PFSK-1 (cell line): ENCODE data around the gene FGFR2.

Experiments
- FOXP2 ChIP-seq: optimal IDR thresholded peaks from 2 replicates; pipeline ENCODE3; 2011; ENCODE audit warnings: borderline replicate concordance, control low read depth, inconsistent platforms; ENCODE audit not compliant: insufficient read depth; ENCODE audit errors: extremely low read length, extremely low read depth
- POLR2AphosphoS5 ChIP-seq: IDR thresholded peaks from 2 replicates; pipeline ENCODE4 v1.6.1; 2012; ENCODE audit warnings: low read depth, mild to moderate bottlenecking, control low read depth, low read length, moderate library complexity
- SIN3A ChIP-seq: IDR thresholded peaks from 2 replicates; pipeline ENCODE4 v1.6.1; 2012; ENCODE audit warnings: mild to moderate bottlenecking, low read length, moderate library complexity, borderline replicate concordance; ENCODE audit not compliant: insufficient read depth
- TAF1 ChIP-seq: IDR thresholded peaks from 2 replicates; pipeline ENCODE4 v1.6.1; 2012; ENCODE audit warnings: low read length, control low read depth, borderline replicate concordance; ENCODE audit not compliant: insufficient read depth
- TF ChIP-seq, protein P1 (sequence below), 2 experiments: IDR thresholded peaks; 2 replicates each; pipeline versions ENCODE4 v1.6.1 to v1.8.0; 2011 to 2012; ENCODE audit warnings: low read depth in 2 of 2, low read length in 2 of 2, control low read depth in 1 of 2, inconsistent platforms in 1 of 2, mild to moderate bottlenecking in 1 of 2, moderate library complexity in 1 of 2; ENCODE audit not compliant: insufficient read depth in 1 of 2

The FGFR2 gene

DNA sequence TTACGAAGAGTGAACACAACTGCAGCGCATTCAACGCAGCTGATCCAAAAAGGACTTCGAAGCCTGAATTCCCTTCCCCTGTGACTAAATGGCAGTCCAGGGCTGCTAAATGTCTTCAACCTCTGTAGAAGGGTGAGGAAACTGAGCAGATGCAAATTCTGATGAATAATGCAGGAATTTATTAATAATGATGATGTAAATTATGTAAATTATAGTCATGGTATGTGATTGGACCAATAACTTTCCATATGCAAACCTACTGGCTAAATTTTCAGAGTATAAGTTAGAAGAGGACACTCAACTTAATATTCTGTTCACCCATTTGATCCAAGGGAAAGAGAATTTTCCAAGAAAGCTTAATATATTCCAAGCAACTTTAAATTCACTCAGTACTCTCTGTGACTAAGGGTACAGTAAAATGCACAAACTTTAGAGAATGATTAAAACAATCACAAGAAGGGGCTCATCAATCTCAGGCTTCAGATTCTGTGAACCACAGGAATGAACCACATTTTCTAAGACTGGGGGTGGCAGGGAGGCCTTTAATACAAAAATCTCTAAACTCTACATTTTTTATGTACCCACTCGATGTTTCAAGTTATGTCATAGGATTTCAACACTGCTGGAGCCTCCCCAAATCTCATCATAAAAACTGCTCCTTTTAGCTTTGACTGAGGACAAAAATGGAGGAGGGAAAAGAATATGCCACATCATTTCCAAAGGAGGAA lies 3.5 kb downstream of the FGFR2 start:
- no peak for TF ChIP-seq POLR2AphosphoS5
- no peak for TF ChIP-seq TAF1
- no peak for TF ChIP-seq FOXP2
- TF ChIP-seq SIN3A = no peak
- TF ChIP-seq, protein P1, sequence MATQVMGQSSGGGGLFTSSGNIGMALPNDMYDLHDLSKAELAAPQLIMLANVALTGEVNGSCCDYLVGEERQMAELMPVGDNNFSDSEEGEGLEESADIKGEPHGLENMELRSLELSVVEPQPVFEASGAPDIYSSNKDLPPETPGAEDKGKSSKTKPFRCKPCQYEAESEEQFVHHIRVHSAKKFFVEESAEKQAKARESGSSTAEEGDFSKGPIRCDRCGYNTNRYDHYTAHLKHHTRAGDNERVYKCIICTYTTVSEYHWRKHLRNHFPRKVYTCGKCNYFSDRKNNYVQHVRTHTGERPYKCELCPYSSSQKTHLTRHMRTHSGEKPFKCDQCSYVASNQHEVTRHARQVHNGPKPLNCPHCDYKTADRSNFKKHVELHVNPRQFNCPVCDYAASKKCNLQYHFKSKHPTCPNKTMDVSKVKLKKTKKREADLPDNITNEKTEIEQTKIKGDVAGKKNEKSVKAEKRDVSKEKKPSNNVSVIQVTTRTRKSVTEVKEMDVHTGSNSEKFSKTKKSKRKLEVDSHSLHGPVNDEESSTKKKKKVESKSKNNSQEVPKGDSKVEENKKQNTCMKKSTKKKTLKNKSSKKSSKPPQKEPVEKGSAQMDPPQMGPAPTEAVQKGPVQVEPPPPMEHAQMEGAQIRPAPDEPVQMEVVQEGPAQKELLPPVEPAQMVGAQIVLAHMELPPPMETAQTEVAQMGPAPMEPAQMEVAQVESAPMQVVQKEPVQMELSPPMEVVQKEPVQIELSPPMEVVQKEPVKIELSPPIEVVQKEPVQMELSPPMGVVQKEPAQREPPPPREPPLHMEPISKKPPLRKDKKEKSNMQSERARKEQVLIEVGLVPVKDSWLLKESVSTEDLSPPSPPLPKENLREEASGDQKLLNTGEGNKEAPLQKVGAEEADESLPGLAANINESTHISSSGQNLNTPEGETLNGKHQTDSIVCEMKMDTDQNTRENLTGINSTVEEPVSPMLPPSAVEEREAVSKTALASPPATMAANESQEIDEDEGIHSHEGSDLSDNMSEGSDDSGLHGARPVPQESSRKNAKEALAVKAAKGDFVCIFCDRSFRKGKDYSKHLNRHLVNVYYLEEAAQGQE (IDR thresholded peaks at IDR 0.05; ENCODE audit: insufficient read depth in 1 of 2, low read depth in 2 of 2, low read length in 2 of 2) = no peak

DNA sequence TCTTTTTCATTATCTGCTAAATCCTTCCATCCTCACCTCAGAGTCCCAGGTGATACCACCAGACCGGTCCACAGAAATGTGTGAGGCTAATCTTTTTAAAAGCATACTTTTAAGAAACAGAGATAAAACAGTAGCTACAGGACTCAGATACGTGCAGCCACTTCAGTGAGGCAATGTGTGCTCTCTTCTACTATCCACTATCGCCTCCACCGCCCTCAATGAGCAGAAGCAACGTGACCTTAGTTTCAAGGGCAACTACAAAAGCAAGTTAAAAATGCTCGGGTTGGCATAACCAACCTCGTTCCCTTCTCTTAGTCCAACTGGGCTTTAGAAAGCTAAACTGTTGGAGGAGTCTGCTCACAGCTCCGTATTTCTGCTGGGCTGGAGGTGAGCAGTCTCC lies 4.2 kb downstream of the FGFR2 start:
- TF ChIP-seq TAF1 = no peak
- TF ChIP-seq SIN3A = no peak
- TF ChIP-seq POLR2AphosphoS5 = no peak
- no peak for TF ChIP-seq FOXP2
- TF ChIP-seq, protein P1 (IDR thresholded peaks at IDR 0.05; ENCODE audit: insufficient read depth in 1 of 2, low read depth in 2 of 2, low read length in 2 of 2) = no peak

DNA sequence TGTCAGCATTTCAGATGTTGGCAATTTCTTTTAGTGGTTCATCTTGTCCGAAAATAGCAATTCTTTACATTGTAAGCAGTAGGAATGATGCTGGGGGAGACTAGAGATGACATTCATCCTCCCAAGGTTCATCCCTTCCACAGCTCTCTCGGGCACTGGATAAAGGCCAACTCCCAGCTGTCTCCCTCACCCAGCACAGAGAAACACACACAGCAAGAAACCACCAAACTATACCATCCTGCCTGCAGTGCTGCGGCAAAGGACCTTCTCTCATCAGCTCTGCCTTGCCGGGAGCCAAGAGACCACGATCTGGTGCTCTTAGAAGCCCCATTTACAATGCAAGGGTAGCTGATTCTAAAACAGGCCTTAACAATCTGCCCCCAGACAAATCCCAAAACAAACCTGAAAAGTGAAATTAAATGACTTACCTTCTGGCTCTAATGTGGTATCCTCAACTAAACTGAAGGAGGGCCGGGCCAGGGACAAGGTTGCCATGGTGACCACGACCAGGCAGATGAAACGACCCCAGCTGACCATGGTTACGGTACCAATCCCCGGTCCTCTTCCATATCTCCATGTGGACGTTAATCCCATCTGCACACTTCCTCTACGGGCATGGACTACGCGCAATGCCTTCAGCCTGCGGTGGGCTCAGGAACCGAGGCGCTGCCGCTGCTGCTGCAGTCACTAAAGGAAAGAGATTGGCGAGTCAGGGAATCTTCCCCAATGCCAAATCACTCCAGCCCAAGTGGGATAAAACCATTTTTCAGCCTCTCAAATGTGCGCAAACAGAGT lies 4.8 kb downstream of the FGFR2 start:
- TF ChIP-seq, protein P1 (IDR thresholded peaks at IDR 0.05; ENCODE audit: insufficient read depth in 1 of 2, low read depth in 2 of 2, low read length in 2 of 2) = no peak
- TF ChIP-seq FOXP2 (no peak), POLR2AphosphoS5 (no peak), SIN3A (no peak), TAF1 (no peak)

DNA sequence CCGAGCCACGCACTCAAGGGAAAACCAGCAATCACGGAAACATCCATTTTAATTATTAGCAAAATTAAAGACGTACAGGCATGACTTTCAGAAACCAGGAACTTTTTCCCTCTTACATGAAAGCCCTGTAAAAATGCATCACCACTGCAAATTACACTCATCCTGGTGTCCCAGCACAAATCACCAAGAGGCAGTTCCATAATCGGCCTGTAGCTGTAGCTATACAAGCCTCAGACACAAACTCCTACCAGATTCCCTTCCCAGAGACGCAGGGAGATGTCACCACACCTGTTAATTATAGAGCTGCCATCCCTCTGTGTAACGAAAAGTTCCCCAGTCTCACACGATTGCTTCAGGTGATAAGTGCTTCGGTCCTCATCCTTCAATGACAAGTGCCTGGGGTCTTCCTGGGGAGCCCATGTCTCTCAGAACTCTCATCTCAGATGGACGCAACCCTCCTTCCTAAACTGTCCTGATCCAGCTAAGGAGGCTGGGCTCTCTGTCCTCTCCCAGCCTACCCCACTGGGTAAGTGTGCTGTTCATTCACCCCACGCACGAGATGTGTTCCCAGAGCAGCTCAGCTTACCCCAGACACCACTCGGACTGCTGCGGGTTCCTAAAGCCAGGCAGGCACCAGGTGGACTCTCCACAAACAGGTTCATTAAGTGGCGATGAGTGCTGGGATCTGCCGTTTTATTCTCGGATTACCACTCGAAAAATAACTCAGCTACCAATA lies 5.9 kb downstream of the FGFR2 start:
- TF ChIP-seq POLR2AphosphoS5 = no peak
- no peak for TF ChIP-seq TAF1
- TF ChIP-seq, protein P1 (IDR thresholded peaks at IDR 0.05; ENCODE audit: insufficient read depth in 1 of 2, low read depth in 2 of 2, low read length in 2 of 2) = no peak
- no peak for TF ChIP-seq SIN3A
- TF ChIP-seq FOXP2 = no peak
